ENCODE results near the gene PNRC2.

DNA sequence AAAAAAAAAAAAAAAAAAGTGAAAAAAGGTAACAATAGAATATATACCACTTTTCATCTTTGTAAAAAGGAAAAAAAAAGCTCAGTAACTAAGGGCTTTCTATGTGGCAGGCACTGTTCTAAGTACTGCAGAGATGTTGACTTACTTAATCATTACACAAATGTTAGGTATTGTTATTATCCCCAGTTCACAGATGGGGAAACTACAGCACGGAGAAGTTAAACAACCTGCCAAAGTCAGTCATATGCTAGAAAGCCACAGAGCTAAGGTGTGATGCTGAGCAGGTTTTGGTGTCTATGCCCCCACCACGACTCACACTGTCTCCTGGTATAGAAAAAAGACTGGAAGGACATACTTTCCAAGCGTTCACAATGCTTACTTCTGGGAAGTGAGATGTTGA is 6.6 kb upstream of the PNRC2 start:
- TF ChIP-seq, protein P1, sequence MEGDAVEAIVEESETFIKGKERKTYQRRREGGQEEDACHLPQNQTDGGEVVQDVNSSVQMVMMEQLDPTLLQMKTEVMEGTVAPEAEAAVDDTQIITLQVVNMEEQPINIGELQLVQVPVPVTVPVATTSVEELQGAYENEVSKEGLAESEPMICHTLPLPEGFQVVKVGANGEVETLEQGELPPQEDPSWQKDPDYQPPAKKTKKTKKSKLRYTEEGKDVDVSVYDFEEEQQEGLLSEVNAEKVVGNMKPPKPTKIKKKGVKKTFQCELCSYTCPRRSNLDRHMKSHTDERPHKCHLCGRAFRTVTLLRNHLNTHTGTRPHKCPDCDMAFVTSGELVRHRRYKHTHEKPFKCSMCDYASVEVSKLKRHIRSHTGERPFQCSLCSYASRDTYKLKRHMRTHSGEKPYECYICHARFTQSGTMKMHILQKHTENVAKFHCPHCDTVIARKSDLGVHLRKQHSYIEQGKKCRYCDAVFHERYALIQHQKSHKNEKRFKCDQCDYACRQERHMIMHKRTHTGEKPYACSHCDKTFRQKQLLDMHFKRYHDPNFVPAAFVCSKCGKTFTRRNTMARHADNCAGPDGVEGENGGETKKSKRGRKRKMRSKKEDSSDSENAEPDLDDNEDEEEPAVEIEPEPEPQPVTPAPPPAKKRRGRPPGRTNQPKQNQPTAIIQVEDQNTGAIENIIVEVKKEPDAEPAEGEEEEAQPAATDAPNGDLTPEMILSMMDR (conservative IDR thresholded peaks at IDR 0.05 in 1 of 2, IDR thresholded peaks at IDR 0.05 in 1 of 2; ENCODE audit: low read depth in 1 of 2, low read length in 2 of 2) = no peak
- TF ChIP-seq EZH2 (IDR thresholded peaks at IDR 0.05; ENCODE audit: low read length, missing control alignments) = no peak

All from fibroblast of lung (primary cell).